A673 (cell line): ENCODE data around the gene COL11A2. TPM values are rescaled to one million over a fixed set of nuclear protein-coding genes. Genes with fewer than 3 reads are reported as not detected.

ENCODE experiments used
- BruUV-seq: library from RNA; stranded (reverse); fragments of 400-500 nt; replicated peaks from 2 replicates; lab custom pipeline; 2021; lab: Mats Ljungman, UMichigan
- CTCF ChIA-PET: fragments of 300-600 bp; sonication (Branson Sonifier 250); formaldehyde crosslinking; loops from one replicate; lab custom pipeline; 2022; ENCODE audit warnings: antibody characterized with exemption; lab: Charles Lee
- POLR2A ChIA-PET: fragments of 300-600 bp; sonication (Branson Sonifier 250); formaldehyde crosslinking; loops from one replicate; lab custom pipeline; 2022; ENCODE audit warnings: antibody characterized with exemption; ENCODE audit not compliant: low non-redundant PET; lab: Charles Lee
- DNase-seq: peaks from one replicate; pipeline ENCODE4 v3.0.0-alpha.2; 2015; ENCODE audit warnings: low spot score
- H3K27ac ChIP-seq: fragments of 200-600 bp; sonication (generic); 2 replicates; pipeline ENCODE4 v1.5.1; 2016; ENCODE audit warnings: mixed run types, low read depth, mild to moderate bottlenecking, mixed read lengths, antibody characterized with exemption, low read length; ENCODE audit not compliant: poor library complexity, severe bottlenecking
- H3K27me3 ChIP-seq: fragments of 200-600 bp; sonication (generic); replicated peaks from 2 replicates; pipeline ENCODE4 v1.6.1; 2017; ENCODE audit warnings: mixed run types, low read depth, mild to moderate bottlenecking, mixed read lengths, antibody characterized with exemption, low read length; ENCODE audit not compliant: insufficient read depth, poor library complexity
- H3K36me3 ChIP-seq: fragments of 200-600 bp; sonication (generic); 2 replicates; pipeline ENCODE4 v1.6.1; 2016; ENCODE audit warnings: mixed run types, mild to moderate bottlenecking, mixed read lengths, antibody characterized with exemption, low read length; ENCODE audit not compliant: insufficient read depth, poor library complexity, severe bottlenecking
- H3K4me1 ChIP-seq: fragments of 200-600 bp; sonication (generic); 2 replicates; pipeline ENCODE4 v1.6.1; 2017; ENCODE audit warnings: mixed run types, mild to moderate bottlenecking, mixed read lengths, antibody characterized with exemption, low read length; ENCODE audit not compliant: insufficient read depth, poor library complexity, severe bottlenecking
- H3K4me3 ChIP-seq: fragments of 200-600 bp; sonication (generic); 2 replicates; pipeline ENCODE4 v1.5.1; 2016; ENCODE audit warnings: low read depth, mixed run types, mild to moderate bottlenecking, mixed read lengths, low read length; ENCODE audit not compliant: poor library complexity, severe bottlenecking
- H3K9me3 ChIP-seq: fragments of 200-600 bp; sonication (generic); 2 replicates; pipeline ENCODE4 v1.6.1; 2016; ENCODE audit warnings: mixed run types, low read depth, mild to moderate bottlenecking, mixed read lengths, antibody characterized with exemption, low read length; ENCODE audit not compliant: poor library complexity, severe bottlenecking
- EZH2 ChIP-seq: fragments of 200-600 bp; sonication (generic); IDR thresholded peaks from 2 replicates; pipeline ENCODE4 v1.6.1; 2017; ENCODE audit warnings: borderline replicate concordance, low read depth, mild to moderate bottlenecking, mixed read lengths, antibody characterized with exemption, low read length; ENCODE audit not compliant: poor library complexity, severe bottlenecking
- intact Hi-C: fragments of 100-400 bp; cut with micrococcal nuclease; formaldehyde crosslinking; loops from one replicate; pipeline ENCODE4 v1.10.0; 2022; ENCODE audit not compliant: unreplicated experiment
- total RNA-seq: library from RNA; stranded (reverse); gene quantifications from 2 replicates; pipeline ENCODE4 v1.2.3, GENCODE V29; 2021
- TF ChIP-seq, protein P1 (sequence below): fragments of 300-800, 200-600 bp; sonication (generic); conservative IDR thresholded peaks from 2 replicates; pipeline ENCODE4 v1.5.1; 2017; ENCODE audit warnings: low read depth, mild to moderate bottlenecking, antibody characterized with exemption, low read length, moderate library complexity, mixed read lengths

COL11A2 gene
- total RNA-seq, 1 experiment from 2014 or later = 1.6 TPM

DNA sequence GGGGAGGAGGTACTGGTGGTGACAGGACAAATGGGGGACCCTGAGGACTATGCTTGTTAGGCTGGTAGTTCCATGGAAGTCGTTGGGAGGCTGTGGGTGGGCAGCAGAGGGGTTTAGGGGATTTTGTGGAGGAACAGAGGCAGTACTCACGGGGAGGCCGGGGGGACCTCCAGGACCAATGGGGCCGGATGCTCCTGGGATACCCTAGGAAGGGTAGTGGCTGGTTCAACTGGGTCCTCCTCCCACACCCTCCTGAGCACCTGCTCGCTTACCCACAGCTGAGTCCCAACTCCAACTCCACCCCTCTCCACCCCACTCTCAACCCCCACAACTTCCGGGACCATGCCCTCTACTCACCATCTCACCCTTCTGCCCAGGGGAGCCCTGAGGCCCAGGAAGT, 25.9 kb downstream of the COL11A2 start:
- no peak for DNase-seq
- Histone ChIP-seq H3K9me3 (no peaks in the 10 kb centered on the region), H3K4me1 (peaks cover under 1% of the 10 kb centered on the region), H3K36me3 (no peaks in the 10 kb centered on the region), H3K4me3 (no peak overlapping the region), H3K27me3 (no peaks in the 10 kb centered on the region), H3K27ac (no peak overlapping the region)
- TF ChIP-seq, protein P1, sequence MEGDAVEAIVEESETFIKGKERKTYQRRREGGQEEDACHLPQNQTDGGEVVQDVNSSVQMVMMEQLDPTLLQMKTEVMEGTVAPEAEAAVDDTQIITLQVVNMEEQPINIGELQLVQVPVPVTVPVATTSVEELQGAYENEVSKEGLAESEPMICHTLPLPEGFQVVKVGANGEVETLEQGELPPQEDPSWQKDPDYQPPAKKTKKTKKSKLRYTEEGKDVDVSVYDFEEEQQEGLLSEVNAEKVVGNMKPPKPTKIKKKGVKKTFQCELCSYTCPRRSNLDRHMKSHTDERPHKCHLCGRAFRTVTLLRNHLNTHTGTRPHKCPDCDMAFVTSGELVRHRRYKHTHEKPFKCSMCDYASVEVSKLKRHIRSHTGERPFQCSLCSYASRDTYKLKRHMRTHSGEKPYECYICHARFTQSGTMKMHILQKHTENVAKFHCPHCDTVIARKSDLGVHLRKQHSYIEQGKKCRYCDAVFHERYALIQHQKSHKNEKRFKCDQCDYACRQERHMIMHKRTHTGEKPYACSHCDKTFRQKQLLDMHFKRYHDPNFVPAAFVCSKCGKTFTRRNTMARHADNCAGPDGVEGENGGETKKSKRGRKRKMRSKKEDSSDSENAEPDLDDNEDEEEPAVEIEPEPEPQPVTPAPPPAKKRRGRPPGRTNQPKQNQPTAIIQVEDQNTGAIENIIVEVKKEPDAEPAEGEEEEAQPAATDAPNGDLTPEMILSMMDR = no peak
- TF ChIP-seq EZH2 = no peak
- ChIA-PET POLR2A (no interaction called here), CTCF (no interaction called here)
- no TSS peak for BruUV-seq
- intact Hi-C loops = no loop called here

GRCh38 chr6:33165581-33166258, 26.5 kb downstream of the COL11A2 start:
- no peaks in the 10 kb centered on the region for H3K36me3 ChIP-seq
- CTCF ChIA-PET = no interaction called here

GRCh38 chr6:33164665-33165373, 27.4 kb downstream of the COL11A2 start:
- no peak overlapping the region for H3K4me3 ChIP-seq
- no peak for DNase-seq
- peaks cover 7% of the 10 kb centered on the region for H3K4me1 ChIP-seq
- no peaks in the 10 kb centered on the region for H3K27me3 ChIP-seq
- ChIA-PET POLR2A (no interaction called here), CTCF (no interaction called here)
- H3K9me3 ChIP-seq = no peaks in the 10 kb centered on the region
- no peak overlapping the region for H3K27ac ChIP-seq
- no peak for TF ChIP-seq EZH2
- TF ChIP-seq, protein P1 = no peak
- H3K36me3 ChIP-seq = no peaks in the 10 kb centered on the region
- BruUV-seq = no TSS peak
- intact Hi-C loops = no loop called here

More at GRCh38 chr6:33165581-33166258, 26.5 kb downstream of the COL11A2 start:
- H3K27ac ChIP-seq = no peak overlapping the region
- intact Hi-C loops = no loop called here
- POLR2A ChIA-PET = no interaction called here
- DNase-seq = no peak
- TF ChIP-seq, protein P1 = no peak
- no peak for TF ChIP-seq EZH2
- H3K27me3 ChIP-seq = no peaks in the 10 kb centered on the region
- H3K9me3 ChIP-seq = no peaks in the 10 kb centered on the region
- no peak overlapping the region for H3K4me3 ChIP-seq
- H3K4me1 ChIP-seq = peaks cover 7% of the 10 kb centered on the region
- no TSS peak for BruUV-seq
